Activated T-cell treated with anti-CD3 and anti-CD28 coated beads, Interleukin-2, amount 50 U/mL, for 24 hours (primary cell): Measurements from ENCODE around the gene PSKH1.
A peak's percentile ranks its signal among the peaks of the same experiment; 100 is the strongest.

Source experiments
- DNase-seq: peaks from one replicate; pipeline ENCODE4 v3.0.0-alpha.2; 2020
- H3K27ac Mint-ChIP-seq: 2 replicates; pipeline ENCODE4 v1.8.0; 2020; ENCODE audit warnings: mild to moderate bottlenecking, mixed read lengths
- H3K27me3 Mint-ChIP-seq: 2 replicates; pipeline ENCODE4 v1.8.0; 2020; ENCODE audit warnings: mixed read lengths
- H3K36me3 Mint-ChIP-seq: 2 replicates; pipeline ENCODE4 v1.8.0; 2020; ENCODE audit warnings: low read depth, mixed read lengths
- H3K4me1 Mint-ChIP-seq: 2 replicates; pipeline ENCODE4 v1.8.0; 2020; ENCODE audit warnings: low read depth, mixed read lengths
- H3K4me3 Mint-ChIP-seq: 2 replicates; pipeline ENCODE4 v1.8.0; 2020; ENCODE audit warnings: mild to moderate bottlenecking, moderate library complexity, mixed read lengths
- H3K9me3 Mint-ChIP-seq: 2 replicates; pipeline ENCODE4 v1.8.0; 2020; ENCODE audit warnings: mixed read lengths

PSKH1 gene

DNA sequence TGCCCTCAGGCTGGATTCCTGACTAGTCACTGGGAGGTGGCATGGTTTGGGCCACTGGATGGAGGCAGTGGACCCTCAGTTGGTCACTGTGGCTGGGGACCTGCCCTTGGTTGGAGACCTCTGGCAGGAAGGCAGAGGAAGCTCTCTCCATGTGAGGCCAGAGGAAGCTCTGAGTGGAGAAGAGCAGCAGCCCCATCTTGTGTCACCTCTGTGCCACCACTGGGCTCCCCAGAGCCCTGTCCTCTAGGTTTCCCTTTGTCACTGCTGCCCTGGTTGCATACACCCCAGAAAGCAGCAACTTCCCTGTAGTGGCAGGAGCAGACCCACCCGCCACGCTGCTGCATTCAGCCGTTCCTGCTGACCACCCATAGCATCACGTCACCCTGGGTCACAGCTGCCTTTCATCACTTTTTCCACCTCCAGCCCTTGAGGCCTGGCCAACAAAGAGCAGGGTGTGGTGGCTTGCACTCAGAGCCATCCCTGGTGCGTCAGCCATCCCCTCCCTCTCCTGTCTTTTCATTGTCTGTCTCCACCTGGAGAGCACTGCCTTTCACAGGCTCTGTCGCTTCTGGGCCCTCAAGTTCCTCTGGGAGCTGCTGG, 26.7 kb downstream of the PSKH1 start:
- Mint-ChIP-seq H3K27ac (peak overlapping the region; percentile 78), H3K9me3 (no peaks in the 10 kb centered on the region), H3K27me3 (no peaks in the 10 kb centered on the region), H3K36me3 (peaks cover 23% of the 10 kb centered on the region), H3K4me1 (peaks cover 42% of the 10 kb centered on the region), H3K4me3 (no peak overlapping the region)
- DNase-seq: no peak

DNA sequence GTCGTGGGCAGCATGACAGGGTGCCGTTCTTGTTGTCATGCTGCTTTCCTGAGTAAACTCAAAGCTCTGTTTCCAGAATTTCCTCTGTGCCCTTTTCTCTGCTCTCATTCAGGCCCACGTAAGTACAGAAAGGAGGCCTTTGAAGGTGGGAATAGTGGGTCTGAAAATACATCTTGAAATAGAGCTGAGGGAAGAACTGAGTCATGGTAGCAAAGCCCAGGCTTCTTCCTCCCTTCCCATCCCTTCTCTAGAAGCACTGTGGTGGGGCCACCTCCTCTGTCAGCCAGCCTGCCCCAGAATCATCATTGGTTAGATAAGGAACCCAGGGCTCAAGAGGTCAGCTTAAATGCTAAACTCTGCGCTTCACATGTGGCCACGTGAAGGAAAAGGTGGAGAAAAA, 29.2 kb downstream of the PSKH1 start:
- H3K27ac Mint-ChIP-seq: peak overlapping the region; percentile 91
- peak overlapping the region; percentile 11 for H3K4me3 Mint-ChIP-seq
- peaks cover 23% of the 10 kb centered on the region for H3K36me3 Mint-ChIP-seq
- H3K9me3 Mint-ChIP-seq: no peaks in the 10 kb centered on the region
- DNase-seq: no peak
- H3K4me1 Mint-ChIP-seq: peaks cover 38% of the 10 kb centered on the region
- H3K27me3 Mint-ChIP-seq: no peaks in the 10 kb centered on the region

DNA sequence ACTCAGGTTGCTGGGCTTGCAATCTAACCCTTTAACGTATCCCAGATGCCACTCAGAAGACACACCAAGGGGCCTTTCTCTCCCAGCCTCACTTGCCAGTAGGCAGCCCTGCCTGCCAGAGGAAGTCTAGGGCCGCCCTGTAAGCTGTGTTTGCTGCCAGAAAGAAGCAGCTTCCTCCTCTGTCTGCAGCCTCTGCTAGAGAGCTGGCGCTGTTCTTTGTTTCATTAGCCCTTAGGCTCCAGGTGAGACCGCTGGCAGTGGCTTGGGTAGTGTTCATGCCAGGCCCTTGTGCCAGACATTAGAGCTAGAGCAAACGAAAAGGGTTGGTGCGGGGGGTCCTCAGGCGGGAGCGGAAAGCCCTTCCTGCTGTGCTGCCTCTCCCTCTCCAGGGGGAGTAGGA, 29.7 kb downstream of the PSKH1 start:
- peak overlapping the region; percentile 91 for H3K27ac Mint-ChIP-seq
- no peak overlapping the region for H3K4me3 Mint-ChIP-seq
- H3K4me1 Mint-ChIP-seq: peaks cover 33% of the 10 kb centered on the region
- peaks cover 22% of the 10 kb centered on the region for H3K36me3 Mint-ChIP-seq
- H3K9me3 Mint-ChIP-seq: no peaks in the 10 kb centered on the region
- no peak for DNase-seq
- H3K27me3 Mint-ChIP-seq: no peaks in the 10 kb centered on the region

DNA sequence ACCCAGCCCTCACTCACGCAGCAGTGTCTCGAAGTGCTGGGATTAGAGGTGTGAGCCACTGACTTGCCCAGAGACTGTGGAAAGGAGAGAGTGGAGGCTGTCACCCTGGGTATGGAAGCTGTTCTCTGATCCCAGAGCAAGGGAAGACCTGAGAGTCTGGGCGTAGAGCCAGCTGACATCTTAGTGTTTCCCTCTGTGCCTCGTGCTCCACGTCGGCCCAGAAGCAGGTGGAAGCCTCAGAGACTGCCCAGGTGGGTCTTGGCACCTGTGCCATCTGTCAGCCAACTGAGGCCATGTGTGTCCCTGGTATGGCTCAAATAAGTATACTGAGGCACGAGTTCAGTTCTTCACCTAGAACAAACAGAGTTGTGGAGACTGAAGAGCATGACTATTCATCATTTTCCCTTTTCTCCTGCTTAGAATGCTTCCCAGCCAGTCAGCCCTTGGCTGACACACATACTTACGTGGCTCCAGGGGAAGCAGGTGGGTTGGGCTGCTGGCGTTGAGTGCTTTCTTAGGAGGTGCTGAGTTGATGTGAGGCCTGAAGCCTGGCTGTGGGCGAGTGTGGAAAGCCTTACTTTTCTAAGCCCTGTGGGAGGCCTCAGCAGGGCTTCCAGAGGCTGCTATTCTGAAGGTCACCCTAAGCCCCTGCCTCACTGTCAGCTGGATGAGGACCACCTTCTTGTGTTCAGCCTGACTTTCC, 30.5 kb downstream of the PSKH1 start:
- peaks cover 26% of the 10 kb centered on the region for H3K4me1 Mint-ChIP-seq
- no peak for DNase-seq
- peaks cover 27% of the 10 kb centered on the region for H3K36me3 Mint-ChIP-seq
- H3K9me3 Mint-ChIP-seq: no peaks in the 10 kb centered on the region
- no peak overlapping the region for H3K4me3 Mint-ChIP-seq
- no peaks in the 10 kb centered on the region for H3K27me3 Mint-ChIP-seq
- peak overlapping the region; percentile 91 for H3K27ac Mint-ChIP-seq

DNA sequence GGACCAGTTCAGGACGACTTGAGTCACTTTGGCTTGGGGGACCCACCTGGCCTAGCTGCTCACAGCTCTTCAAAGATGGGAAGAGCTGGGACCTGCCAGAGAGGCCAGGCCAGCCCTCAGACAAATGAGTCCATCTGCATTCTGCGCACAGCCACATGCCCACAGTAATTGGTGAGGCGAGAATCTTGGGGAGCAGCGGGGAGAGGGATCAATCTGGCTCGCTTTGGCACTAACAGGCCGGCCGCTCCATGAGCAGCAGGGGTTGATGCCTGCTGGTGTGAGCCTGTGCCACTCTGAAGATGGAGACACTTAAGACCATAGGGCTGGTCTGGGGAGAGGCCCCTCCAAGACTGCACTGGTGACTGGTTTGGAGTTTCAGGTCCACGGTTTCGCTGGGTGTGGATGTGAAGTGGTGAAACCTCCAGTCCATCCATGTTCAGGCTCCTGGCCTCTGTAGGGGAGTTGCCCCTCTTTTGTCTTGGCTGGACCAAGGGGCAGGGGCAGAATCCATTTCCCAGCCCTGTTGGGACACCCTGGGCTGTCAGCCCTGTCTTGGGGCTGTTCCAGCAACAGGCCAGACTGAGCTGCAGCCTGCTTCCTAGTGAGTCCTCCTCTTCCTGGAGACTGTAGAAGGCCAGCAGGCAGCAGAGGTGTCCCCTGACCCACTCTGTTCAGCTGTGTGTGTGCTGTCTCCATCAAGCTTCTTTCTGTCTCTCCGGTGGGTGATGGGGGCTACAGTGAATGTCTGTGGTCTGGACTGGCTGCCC, 31.3 kb downstream of the PSKH1 start:
- peaks cover 31% of the 10 kb centered on the region for H3K36me3 Mint-ChIP-seq
- H3K9me3 Mint-ChIP-seq: no peaks in the 10 kb centered on the region
- H3K4me3 Mint-ChIP-seq: no peak overlapping the region
- no peak for DNase-seq
- H3K4me1 Mint-ChIP-seq: peaks cover 21% of the 10 kb centered on the region
- no peaks in the 10 kb centered on the region for H3K27me3 Mint-ChIP-seq
- peak overlapping the region; percentile 56 for H3K27ac Mint-ChIP-seq

DNA sequence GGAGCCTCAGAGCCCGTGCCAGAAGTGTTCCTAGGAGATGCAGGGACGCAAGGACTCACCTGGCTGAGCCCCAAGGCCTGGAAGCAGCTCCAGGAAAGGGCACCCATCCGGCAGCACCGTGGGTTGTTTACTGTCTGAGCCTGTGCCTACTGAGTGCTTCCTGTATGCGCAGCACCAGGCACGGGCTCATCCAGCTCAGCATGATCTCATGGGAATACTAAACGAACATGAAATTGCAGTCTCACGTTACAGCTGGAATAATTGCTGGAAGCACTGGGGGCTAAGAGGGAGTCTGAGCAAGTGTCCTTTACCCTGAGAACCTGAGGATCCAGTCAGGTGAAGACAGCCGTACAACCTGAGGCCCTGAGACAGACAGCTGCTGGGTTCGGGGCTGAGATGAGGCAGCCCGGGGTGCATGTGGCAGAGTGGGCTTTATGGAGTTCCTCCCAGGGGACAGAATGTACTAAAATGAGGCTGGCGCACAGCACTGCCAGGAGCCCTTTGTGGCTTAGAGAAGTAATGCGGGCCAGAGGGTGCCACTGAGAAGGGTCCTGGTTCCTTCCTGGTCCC, 33.2 kb downstream of the PSKH1 start:
- Mint-ChIP-seq H3K9me3 (no peaks in the 10 kb centered on the region), H3K27ac (peak overlapping the region; percentile 73), H3K4me1 (peaks cover 18% of the 10 kb centered on the region), H3K4me3 (no peak overlapping the region), H3K27me3 (no peaks in the 10 kb centered on the region), H3K36me3 (peaks cover 48% of the 10 kb centered on the region)
- DNase-seq: no peak

DNA sequence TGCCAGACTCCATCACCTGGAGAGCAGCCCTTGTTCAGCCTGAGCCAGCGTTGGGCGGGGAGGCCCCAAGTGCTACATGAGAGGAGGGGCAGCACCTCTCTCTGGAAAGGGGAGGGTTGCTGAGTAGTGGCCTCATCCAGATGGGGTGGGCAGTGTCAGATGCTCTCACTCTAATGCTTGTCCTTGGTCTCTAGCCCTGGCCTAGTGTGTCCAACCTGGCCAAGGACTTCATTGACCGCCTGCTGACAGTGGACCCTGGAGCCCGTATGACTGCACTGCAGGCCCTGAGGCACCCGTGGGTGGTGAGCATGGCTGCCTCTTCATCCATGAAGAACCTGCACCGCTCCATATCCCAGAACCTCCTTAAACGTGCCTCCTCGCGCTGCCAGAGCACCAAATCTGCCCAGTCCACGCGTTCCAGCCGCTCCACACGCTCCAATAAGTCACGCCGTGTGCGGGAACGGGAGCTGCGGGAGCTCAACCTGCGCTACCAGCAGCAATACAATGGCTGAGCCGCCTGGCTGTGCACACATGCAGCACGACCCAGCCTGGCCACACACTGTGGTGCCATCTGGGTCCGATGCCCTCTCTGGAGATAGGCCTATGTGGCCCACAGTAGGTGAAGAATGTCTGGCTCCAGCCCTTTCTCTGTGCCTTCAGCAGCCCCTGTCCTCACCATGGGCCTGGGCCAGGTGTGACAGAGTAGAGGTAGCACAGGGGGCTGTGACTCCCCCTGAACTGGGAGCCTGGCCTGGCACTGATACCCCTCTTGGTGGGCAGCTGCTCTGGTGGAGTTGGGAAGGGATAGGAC, 34.3 kb downstream of the PSKH1 start:
- no peaks in the 10 kb centered on the region for H3K27me3 Mint-ChIP-seq
- no peak for DNase-seq
- H3K36me3 Mint-ChIP-seq: peaks cover 59% of the 10 kb centered on the region
- H3K27ac Mint-ChIP-seq: peak overlapping the region; percentile 73
- H3K9me3 Mint-ChIP-seq: no peaks in the 10 kb centered on the region
- H3K4me1 Mint-ChIP-seq: peaks cover 7% of the 10 kb centered on the region
- no peak overlapping the region for H3K4me3 Mint-ChIP-seq

DNA sequence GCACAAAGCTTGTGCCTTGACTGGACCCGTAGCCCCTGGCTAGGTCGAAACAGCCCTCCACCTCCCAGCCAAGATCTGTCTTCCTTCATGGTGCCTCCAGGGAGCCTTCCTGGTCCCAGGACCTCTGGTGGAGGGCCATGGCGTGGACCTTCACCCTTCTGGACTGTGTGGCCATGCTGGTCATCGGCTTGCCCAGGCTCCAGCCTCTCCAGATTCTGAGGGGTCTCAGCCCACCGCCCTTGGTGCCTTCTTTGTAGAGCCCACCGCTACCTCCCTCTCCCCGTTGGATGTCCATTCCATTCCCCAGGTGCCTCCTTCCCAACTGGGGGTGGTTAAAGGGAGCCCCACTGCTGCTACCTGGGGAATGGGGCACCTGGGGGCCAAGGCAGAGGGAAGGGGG, 35.1 kb downstream of the PSKH1 start:
- H3K27me3 Mint-ChIP-seq: no peaks in the 10 kb centered on the region
- H3K9me3 Mint-ChIP-seq: no peaks in the 10 kb centered on the region
- peaks cover 3% of the 10 kb centered on the region for H3K4me1 Mint-ChIP-seq
- peak overlapping the region; percentile 68 for H3K27ac Mint-ChIP-seq
- H3K36me3 Mint-ChIP-seq: peaks cover 66% of the 10 kb centered on the region
- no peak for DNase-seq
- H3K4me3 Mint-ChIP-seq: no peak overlapping the region

DNA sequence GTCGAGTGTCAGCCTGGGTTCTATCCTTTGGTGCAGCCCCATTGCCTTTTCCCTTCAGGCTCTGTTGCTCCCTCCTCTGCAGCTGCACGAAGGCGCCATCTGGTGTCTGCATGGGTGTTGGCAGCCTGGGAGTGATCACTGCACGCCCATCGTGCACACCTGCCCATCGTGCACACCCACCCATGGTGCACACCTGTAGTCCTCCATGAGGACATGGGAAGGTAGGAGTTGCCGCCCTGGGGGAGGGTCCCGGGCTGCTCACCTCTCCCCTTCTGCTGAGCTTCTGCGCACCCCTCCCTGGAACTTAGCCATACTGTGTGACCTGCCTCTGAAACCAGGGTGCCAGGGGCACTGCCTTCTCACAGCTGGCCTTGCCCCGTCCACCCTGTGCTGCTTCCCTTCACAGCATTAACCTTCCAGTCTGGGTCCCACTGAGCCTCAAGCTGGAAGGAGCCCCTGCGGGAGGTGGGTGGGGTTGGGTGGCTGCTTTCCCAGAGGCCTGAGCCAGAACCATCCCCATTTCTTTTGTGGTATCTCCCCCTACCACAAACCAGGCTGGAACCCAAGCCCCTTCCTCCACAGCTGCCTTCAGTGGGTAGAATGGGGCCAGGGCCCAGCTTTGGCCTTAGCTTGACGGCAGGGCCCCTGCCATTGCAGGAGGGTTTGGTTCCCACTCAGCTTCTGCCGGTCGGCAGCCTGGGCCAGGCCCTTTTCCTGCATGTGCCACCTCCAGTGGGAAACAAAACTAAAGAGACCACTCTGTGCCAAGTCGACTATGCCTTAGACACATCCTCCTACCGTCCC, 35.7 kb downstream of the PSKH1 start:
- H3K36me3 Mint-ChIP-seq: peaks cover 69% of the 10 kb centered on the region

DNA sequence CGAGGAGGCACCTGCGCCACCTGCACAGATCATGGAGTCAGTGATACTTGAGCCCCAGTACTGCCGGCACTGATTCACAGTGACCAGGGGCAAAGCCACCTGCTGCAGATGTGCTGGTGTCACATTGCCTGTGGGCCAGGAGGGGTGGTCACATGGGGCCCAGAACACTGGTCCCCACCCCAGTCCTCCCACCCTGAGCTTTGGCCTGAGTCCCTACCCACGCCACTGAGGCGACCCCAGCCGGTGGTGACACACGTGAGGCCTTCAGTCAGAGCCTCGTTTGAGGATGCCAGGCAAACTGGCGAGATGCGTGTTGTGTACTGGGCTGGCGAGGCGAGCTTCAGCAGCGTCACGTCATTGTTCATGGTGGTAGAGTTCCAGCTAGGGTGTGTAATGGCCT, 37.1 kb downstream of the PSKH1 start:
- H3K4me1 Mint-ChIP-seq: peaks cover 18% of the 10 kb centered on the region
- H3K27ac Mint-ChIP-seq: peak overlapping the region; percentile 47
- H3K9me3 Mint-ChIP-seq: no peaks in the 10 kb centered on the region
- peaks cover 81% of the 10 kb centered on the region for H3K36me3 Mint-ChIP-seq
- no peaks in the 10 kb centered on the region for H3K27me3 Mint-ChIP-seq
- DNase-seq: no peak
- H3K4me3 Mint-ChIP-seq: no peak overlapping the region

More for the DNA sequence above, 35.7 kb downstream of the PSKH1 start:
- no peaks in the 10 kb centered on the region for H3K9me3 Mint-ChIP-seq
- DNase-seq: peak; percentile 87
- no peak overlapping the region for H3K4me3 Mint-ChIP-seq
- peaks cover 4% of the 10 kb centered on the region for H3K4me1 Mint-ChIP-seq
- no peaks in the 10 kb centered on the region for H3K27me3 Mint-ChIP-seq
- peak overlapping the region; percentile 68 for H3K27ac Mint-ChIP-seq

DNA sequence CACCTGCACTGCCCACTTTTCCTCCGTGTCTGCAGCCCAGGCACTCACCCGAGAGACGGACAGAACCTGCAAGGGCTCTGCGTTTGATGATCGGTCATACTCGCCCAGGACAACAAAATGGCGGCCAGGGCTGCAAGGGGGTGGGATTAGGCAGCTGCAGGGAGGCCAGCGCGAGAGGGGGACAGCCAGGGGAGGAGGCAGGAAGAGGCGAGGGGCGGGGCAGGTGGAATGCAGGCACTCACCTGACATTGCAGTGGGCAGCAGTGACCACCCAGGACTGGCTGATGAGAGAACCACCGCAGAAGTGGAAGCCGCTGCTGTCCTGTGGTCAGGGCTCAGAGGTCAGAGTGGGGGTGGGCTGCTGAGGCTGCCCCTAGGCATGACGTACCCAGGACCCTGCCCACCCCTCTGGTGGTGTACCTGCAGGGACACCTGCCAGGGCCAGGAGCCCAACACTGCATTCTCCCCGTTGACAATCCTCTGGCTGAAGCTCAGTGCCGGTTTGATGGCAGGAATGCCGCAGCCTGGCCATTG, 37.7 kb downstream of the PSKH1 start:
- Mint-ChIP-seq H3K9me3 (no peaks in the 10 kb centered on the region), H3K27me3 (no peaks in the 10 kb centered on the region), H3K36me3 (peaks cover 86% of the 10 kb centered on the region), H3K4me1 (peaks cover 22% of the 10 kb centered on the region), H3K27ac (no peak overlapping the region), H3K4me3 (no peak overlapping the region)
- DNase-seq: no peak

DNA sequence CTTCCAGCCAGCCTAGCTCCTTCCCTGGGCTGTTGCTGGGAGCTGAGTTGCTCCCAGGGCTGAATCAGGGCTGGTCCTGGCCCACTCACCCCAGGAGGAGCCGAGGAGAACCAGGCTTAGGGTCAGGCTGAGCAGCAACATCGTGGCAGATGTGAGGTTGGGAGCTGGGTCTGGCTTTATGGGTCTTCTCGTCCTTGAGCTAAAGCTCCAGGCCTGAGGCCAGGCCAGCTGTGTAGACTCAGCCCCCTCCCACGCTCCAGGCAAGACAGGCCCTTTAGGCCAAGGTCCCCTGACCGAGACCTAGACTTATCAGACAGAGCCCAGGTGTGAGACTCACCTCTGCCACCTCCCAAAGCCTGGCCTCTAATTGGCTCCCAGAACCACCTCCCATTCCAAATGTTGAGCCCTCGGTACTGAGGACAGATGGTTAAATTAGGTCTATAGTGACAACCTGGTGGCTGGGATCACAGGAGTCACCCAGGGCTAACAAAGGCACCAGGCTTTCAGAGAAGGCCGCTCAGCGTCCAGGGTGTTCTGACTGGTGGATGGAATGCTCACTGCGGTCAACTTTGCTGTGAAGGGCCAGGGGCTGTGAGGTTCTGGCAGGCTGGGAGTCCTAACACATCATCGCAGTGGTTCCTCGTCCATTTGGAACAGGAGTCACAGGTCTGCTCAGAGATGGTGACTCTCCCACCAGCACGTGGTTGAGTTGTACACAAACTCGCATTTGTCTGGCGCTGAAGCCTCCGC, 38.8 kb downstream of the PSKH1 start, which contains the start of gene CTRL:
Gene CTRL (minus strand): TSS at position 151 of the 750 bp plus-strand sequence. CDS start 10 bp downstream, at position 141.
- no peaks in the 10 kb centered on the region for H3K9me3 Mint-ChIP-seq
- H3K4me1 Mint-ChIP-seq: peaks cover 22% of the 10 kb centered on the region
- H3K4me3 Mint-ChIP-seq: no peak within 1 kb of the TSS
- H3K36me3 Mint-ChIP-seq: peaks cover 92% of the 10 kb centered on the region
- no peaks in the 10 kb centered on the region for H3K27me3 Mint-ChIP-seq
- no peak for DNase-seq
- H3K27ac Mint-ChIP-seq: peak within 1 kb of the TSS; percentile 44

DNA sequence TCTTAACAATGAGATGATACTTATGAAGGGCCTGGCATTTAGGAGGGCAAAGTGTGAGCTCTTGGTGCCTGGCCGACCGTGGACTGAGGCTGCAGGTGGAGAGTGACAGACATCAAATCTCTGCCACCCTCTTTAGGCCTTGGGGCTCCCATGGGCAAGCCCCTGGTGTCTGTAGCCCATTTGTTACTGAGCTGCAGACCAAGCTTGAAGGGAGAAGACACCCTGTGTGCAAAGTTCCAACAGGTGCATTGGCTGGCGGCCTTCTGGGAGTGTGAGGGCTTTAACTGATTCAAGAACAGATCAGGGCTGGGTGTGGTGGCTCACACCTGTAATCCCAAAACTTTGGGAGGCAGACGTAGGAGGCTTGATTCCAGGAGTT, 39.4 kb downstream of the PSKH1 start:
- H3K9me3 Mint-ChIP-seq: no peaks in the 10 kb centered on the region
- no peaks in the 10 kb centered on the region for H3K27me3 Mint-ChIP-seq
- no peak overlapping the region for H3K4me3 Mint-ChIP-seq
- DNase-seq: no peak
- H3K27ac Mint-ChIP-seq: peak overlapping the region; percentile 44
- peaks cover 28% of the 10 kb centered on the region for H3K4me1 Mint-ChIP-seq
- H3K36me3 Mint-ChIP-seq: peaks cover 98% of the 10 kb centered on the region
